Measurements from ENCODE around the gene SLC49A3. TPM values are rescaled to one million over a fixed set of nuclear protein-coding genes. Genes with fewer than 3 reads are reported as not detected.

SLC49A3 gene
- total and polyA plus RNA-seq, 2 of the 13 experiments (the other 11 are each of a cell fraction or from before 2014, with no cell fraction given) = 0.07 to 0.17 TPM

- H3K4me1 ChIP-seq (ENCODE audit: insufficient read depth, low read length) = peaks cover 8% of the 10 kb centered on the region
- in situ Hi-C loops (cut with HindIII; ENCODE audit: extremely low pct_ligation_motif_present, low pct_unique_long_range_greater_than_20kb) (no loop called here), intact Hi-C loops (cut with micrococcal nuclease; ENCODE audit: unreplicated experiment) (no loop called here)
- TF ChIP-seq ZNF570 (CRISPR knock-in tag; IDR thresholded peaks at IDR 0.05; ENCODE audit: borderline replicate concordance) (no peak), CTCF (CRISPR knock-in tag; IDR thresholded peaks at IDR 0.05) (peak; percentile 33; the same call in 1 of the 2 replicates)
- no peak overlapping the region for H3K4me3 ChIP-seq (replicated peaks in 1 of 3; ENCODE audit: insufficient read depth in 1 of 3, low read depth in 2 of 3, low read length in 3 of 3)
- H3K27me3 ChIP-seq (ENCODE audit: control insufficient read depth in 1 of 2, insufficient read depth in 2 of 2, low read length in 2 of 2) = peaks cover 15 to 60% of the 10 kb centered on the region in 2 experiments; a peak in 4 of 5 replicates
- no peak overlapping the region for H2AFZ ChIP-seq (ENCODE audit: low read length)
- no peak overlapping the region for H3K27ac ChIP-seq (ENCODE audit: extremely low read length, insufficient read depth, low read length)
- peak; percentile 59 for ATAC-seq
- POLR2A ChIA-PET = interaction anchor here (0.6 kb wide), 1 partner anchor 17 kb away, joined by 3 read pairs; no protein-coding TSS in a partner anchor
- BruUV-seq (replicated peaks) = no TSS peak
- no peaks in the 10 kb centered on the region for H3K79me2 ChIP-seq (ENCODE audit: insufficient read depth, low read length)
- H3K36me3 ChIP-seq (replicated peaks in 1 of 2; ENCODE audit: control insufficient read depth in 1 of 2, insufficient read depth in 2 of 2, low read length in 2 of 2) = no peaks in the 10 kb centered on the region
- CTCF ChIA-PET (ENCODE audit: low intra/inter-chr PET ratio, low total read pairs) = no interaction called here
- no peak overlapping the region for H3K9ac ChIP-seq (ENCODE audit: insufficient read depth, low read depth, low read length)
- H3K4me2 ChIP-seq (ENCODE audit: low read depth, low read length) = no peak overlapping the region
- H3K9me3 ChIP-seq (ENCODE audit: low read length) = no peaks in the 10 kb centered on the region
- 5% methylated on average over 4 of the region's 15 CpGs for WGBS (ENCODE audit: low lambda C conversion rate)
- H4K20me1 ChIP-seq (ENCODE audit: insufficient read depth, low read length) = no peaks in the 10 kb centered on the region
- FAIRE-seq = no peak
- no peak for DNase-seq (ENCODE audit: low spot score)
Observed at GRCh38 chr4:633976-634598, 54.9 kb downstream of the SLC49A3 start.

- intact Hi-C loops (cut with micrococcal nuclease; ENCODE audit: unreplicated experiment) = no loop called here
- Histone ChIP-seq H3K27me3 (ENCODE audit: control insufficient read depth in 1 of 2, insufficient read depth in 2 of 2, low read length in 2 of 2) (peaks cover 15 to 62% of the 10 kb centered on the region in 2 experiments; a peak in 4 of 5 replicates), H4K20me1 (ENCODE audit: insufficient read depth, low read length) (no peaks in the 10 kb centered on the region), H3K36me3 (replicated peaks in 1 of 2; ENCODE audit: control insufficient read depth in 1 of 2, insufficient read depth in 2 of 2, low read length in 2 of 2) (no peaks in the 10 kb centered on the region), H3K4me1 (ENCODE audit: insufficient read depth, low read length) (peaks cover 8% of the 10 kb centered on the region), H3K4me3 (replicated peaks in 1 of 3; ENCODE audit: insufficient read depth in 1 of 3, low read depth in 2 of 3, low read length in 3 of 3) (no peak overlapping the region), H3K27ac (ENCODE audit: extremely low read length, insufficient read depth, low read length) (no peak overlapping the region), H3K9me3 (ENCODE audit: low read length) (no peaks in the 10 kb centered on the region), H3K79me2 (ENCODE audit: insufficient read depth, low read length) (no peaks in the 10 kb centered on the region), H2AFZ (ENCODE audit: low read length) (no peak overlapping the region), H3K9ac (ENCODE audit: insufficient read depth, low read depth, low read length) (no peak overlapping the region), H3K4me2 (ENCODE audit: low read depth, low read length) (no peak overlapping the region)
- TF ChIP-seq ZSCAN25 (CRISPR knock-in tag; IDR thresholded peaks at IDR 0.05) = peak; percentile 58; the same call in 1 of the 2 replicates
- TF ChIP-seq GATAD2A (CRISPR knock-in tag; IDR thresholded peaks at IDR 0.05) = no peak
- ATAC-seq = no peak
- no peak for DNase-seq (ENCODE audit: low spot score)
- POLR2A ChIA-PET = interaction anchor here (0.6 kb wide), 1 partner anchor 18 kb away, joined by 3 read pairs; no protein-coding TSS in a partner anchor
- FAIRE-seq = no peak
- in situ Hi-C loops (cut with HindIII; ENCODE audit: extremely low pct_ligation_motif_present, low pct_unique_long_range_greater_than_20kb) = no loop called here
- BruUV-seq (replicated peaks) = no TSS peak
- no CpG with 5 or more reads among the region's 9 CpGs for WGBS (ENCODE audit: low lambda C conversion rate)
- CTCF ChIA-PET (ENCODE audit: low intra/inter-chr PET ratio, low total read pairs) = no interaction called here
Observed at GRCh38 chr4:633406-633805, 55.5 kb downstream of the SLC49A3 start.
